Measurements from ENCODE around the gene FBXO21.
"Not testable (repeated sequence)": the region's sequence is repeated elsewhere in the genome, so short reads cannot be mapped to it uniquely, and the experiment has no call there.

FBXO21 gene

DNA sequence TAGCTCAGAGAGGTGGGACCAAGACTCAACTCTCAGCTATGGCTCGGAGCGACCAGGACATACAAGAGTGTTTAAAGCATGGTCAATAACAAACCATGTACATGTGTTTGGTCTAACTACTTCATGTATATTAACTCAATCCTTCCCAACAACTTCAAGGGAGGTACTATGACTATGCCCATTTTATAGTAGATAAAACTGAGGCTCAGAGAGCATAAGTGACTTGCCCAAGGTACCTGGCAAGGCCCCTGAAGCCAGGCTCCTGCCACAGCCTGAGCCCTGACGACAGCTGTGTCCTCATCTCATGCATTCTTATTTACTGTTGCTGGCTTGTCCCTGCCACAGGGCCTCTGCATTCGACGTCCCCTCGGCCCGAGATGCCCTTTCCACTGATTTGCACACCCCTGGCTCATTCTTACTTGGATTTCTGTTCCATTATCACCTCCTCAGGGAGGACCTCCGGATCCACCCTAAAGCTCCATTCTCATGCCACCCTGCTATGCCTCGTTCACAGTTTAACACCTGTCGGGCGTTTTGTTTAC is 93.7 kb downstream of the FBXO21 start:
- peaks cover 18 to 35% (median 25%) of the 10 kb centered on the region in 11 experiments for H3K27me3 ChIP-seq

DNA sequence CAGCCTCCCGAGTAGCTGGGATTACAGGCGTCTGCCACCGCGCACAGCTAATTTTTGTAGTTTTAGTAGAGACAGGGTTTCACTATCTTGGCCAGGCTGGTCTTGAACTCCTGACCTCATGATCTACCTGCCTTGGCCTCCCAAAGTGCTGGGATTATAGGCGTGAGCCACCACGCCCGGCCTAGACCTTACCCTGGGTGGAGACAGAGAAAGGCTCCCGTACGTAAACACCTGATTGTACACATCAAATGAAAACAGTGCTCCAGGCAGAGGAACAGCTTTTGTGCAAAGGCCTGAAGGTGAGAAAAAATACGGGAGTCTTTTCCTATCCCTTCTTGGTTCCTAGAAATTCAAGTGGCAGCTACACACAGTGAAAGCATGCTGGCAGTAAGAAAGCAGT is 95.1 kb downstream of the FBXO21 start:
- H3K9ac ChIP-seq; H3K9me3 ChIP-seq (replicated peaks in 1 of 11); H3K4me2 ChIP-seq; H3K4me3 ChIP-seq; H3K27ac ChIP-seq: not testable (repeated sequence)
- Histone ChIP-seq H4K20me1 (peaks cover 17 to 79% (median 40%) of the 10 kb centered on the region in 11 experiments; a peak in 17 of 22 replicates), H3K27me3 (peaks cover 18 to 35% (median 25%) of the 10 kb centered on the region in 11 experiments), H3K4me1 (peaks cover 27 to 63% (median 45%) of the 10 kb centered on the region in 10 experiments), H3K36me3 (peaks cover 0 to 21% (median 0%) of the 10 kb centered on the region in 11 experiments; a peak in 4 of 22 replicates)

More for the DNA sequence above, 93.7 kb downstream of the FBXO21 start:
- H3K27ac ChIP-seq, result no peak overlapping the region
- H3K4me3 ChIP-seq, result no peak overlapping the region; a peak in 1 of 20 replicates
- peak overlapping the region in 1 of 11 experiments; percentile 7; a peak in 2 of 22 replicates for H3K9ac ChIP-seq
- no peak for TF ChIP-seq Cebpa-rat (IDR thresholded peaks at IDR 0.05)
- no peaks in the 10 kb centered on the region for H3K9me3 ChIP-seq (replicated peaks in 1 of 11)
- H3K4me2 ChIP-seq, result peak overlapping the region; percentile 80 to 99 (median 97); a peak in 20 of 22 replicates
- peaks cover 0 to 15% (median 0%) of the 10 kb centered on the region in 11 experiments; a peak in 4 of 22 replicates for H3K36me3 ChIP-seq
- H3K4me1 ChIP-seq, result peaks cover 41 to 74% (median 58%) of the 10 kb centered on the region in 10 experiments
- peaks cover 17 to 66% (median 40%) of the 10 kb centered on the region in 11 experiments; a peak in 17 of 22 replicates for H4K20me1 ChIP-seq

DNA sequence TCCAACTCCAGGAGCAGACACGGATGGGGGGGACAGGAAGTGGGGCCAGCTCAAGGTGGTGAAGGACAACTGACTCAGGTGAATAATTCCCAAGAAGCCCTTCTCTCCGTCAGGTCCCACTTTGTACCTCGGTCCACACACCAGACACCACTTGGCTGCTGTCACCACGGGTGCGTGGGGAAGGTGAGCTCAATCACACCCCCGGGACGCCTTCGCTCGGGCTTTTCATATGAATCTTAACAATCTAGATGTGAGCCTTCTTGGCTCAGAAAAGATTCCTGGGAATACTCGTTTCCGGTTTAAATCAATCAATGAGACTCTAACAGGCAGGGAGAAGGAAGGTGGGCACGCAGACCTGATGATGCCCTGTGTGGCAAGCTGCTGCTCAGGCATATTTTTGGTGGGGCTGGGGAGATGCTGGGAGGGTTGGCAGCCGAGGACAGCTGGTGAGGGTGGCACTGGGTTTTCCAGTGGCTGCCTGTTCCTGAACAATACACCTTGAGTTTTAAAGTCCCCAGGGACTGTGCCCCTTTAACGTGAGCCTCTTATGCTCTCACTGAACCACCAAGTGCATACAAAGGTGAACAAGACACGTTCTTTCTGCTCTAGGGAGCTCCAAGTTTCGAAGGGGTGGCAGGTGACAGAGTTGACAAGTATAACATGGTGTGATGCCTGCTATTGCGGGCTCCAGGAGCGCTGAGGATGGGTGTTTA is 96.2 kb downstream of the FBXO21 start:
- Histone ChIP-seq H3K4me3 (no peak overlapping the region), H3K27me3 (peaks cover 18 to 29% (median 25%) of the 10 kb centered on the region in 11 experiments), H3K9ac (no peak overlapping the region), H3K4me2 (no peak overlapping the region), H3K36me3 (peaks cover 0 to 28% (median 0%) of the 10 kb centered on the region in 11 experiments; a peak in 4 of 22 replicates), H4K20me1 (peaks cover 17 to 88% (median 40%) of the 10 kb centered on the region in 11 experiments; a peak in 17 of 22 replicates), H3K27ac (no peak overlapping the region), H3K9me3 (replicated peaks in 1 of 11) (peaks cover 14 to 18% (median 17%) of the 10 kb centered on the region in 11 experiments), H3K4me1 (peaks cover 18 to 56% (median 37%) of the 10 kb centered on the region in 10 experiments)
- no peak for TF ChIP-seq Cebpa-rat (IDR thresholded peaks at IDR 0.05)

DNA sequence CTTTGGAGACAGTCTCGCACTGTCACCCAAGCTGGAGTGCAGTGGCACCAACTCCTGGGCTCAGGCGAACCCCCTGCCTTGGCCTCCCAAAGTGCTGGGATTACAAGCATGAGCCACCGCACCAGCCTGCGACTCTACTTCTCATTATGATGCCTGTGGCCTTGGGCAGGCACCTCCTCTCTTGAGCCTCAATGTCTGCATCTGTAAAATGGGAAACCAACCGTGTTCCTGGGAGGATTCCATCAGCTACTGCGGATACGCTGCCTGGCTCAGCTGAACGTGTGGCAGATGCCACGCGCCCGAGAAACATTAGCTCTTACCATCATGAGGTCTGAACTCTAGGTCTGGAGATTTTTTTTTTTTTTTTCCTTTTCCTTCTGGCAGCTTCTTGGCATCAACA is 96.8 kb downstream of the FBXO21 start:
- H3K27me3 ChIP-seq, result peaks cover 12 to 23% (median 18%) of the 10 kb centered on the region in 11 experiments
- peak overlapping the region in 8 of 11 experiments; percentile 5 to 57 (median 45); a peak in 11 of 22 replicates for H3K4me2 ChIP-seq
- no peak overlapping the region for H3K4me3 ChIP-seq
- H3K9me3 ChIP-seq (replicated peaks in 1 of 11), result peaks cover 17 to 22% (median 20%) of the 10 kb centered on the region in 11 experiments
- peaks cover 17 to 93% (median 37%) of the 10 kb centered on the region in 11 experiments; a peak in 17 of 22 replicates for H4K20me1 ChIP-seq
- H3K9ac ChIP-seq, result no peak overlapping the region
- TF ChIP-seq Cebpa-rat (IDR thresholded peaks at IDR 0.05), result no peak
- H3K4me1 ChIP-seq, result peaks cover 18 to 49% (median 32%) of the 10 kb centered on the region in 10 experiments
- peaks cover 0 to 28% (median 0%) of the 10 kb centered on the region in 11 experiments; a peak in 4 of 22 replicates for H3K36me3 ChIP-seq
- H3K27ac ChIP-seq, result no peak overlapping the region

DNA sequence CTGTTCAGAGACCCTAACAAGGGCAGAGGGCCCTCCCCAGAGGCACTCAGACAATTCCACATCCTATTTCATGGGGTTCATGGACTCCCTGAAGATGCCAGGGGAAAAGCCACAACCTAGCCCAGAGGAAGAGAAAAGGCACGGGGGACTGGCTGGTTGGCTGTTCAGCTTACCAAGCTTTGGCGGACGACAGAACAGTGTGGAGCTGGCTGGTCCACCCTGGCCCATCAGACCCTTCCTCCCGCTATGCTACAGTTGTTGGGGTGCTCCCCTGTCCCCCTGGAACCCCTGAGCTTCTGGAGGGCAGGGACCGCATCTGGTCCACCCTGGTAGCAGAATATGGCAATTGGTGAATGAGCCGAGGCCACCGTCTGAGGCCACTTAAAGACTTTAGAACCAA is 97.4 kb downstream of the FBXO21 start:
- Histone ChIP-seq H3K36me3 (peaks cover 0 to 28% (median 0%) of the 10 kb centered on the region in 11 experiments; a peak in 4 of 22 replicates), H3K9me3 (replicated peaks in 1 of 11) (peaks cover 17 to 22% (median 20%) of the 10 kb centered on the region in 11 experiments), H3K9ac (peak overlapping the region in 2 of 11 experiments; percentile 18 to 24; a peak in 1 of 22 replicates), H4K20me1 (peaks cover 15 to 94% (median 33%) of the 10 kb centered on the region in 11 experiments; a peak in 17 of 22 replicates), H3K27me3 (peaks cover 7 to 18% (median 13%) of the 10 kb centered on the region in 11 experiments), H3K4me1 (peaks cover 14 to 44% (median 26%) of the 10 kb centered on the region in 10 experiments), H3K4me3 (no peak overlapping the region), H3K4me2 (peak overlapping the region in 9 of 11 experiments; percentile 5 to 57 (median 44); a peak in 16 of 22 replicates), H3K27ac (no peak overlapping the region)
- no peak for TF ChIP-seq Cebpa-rat (IDR thresholded peaks at IDR 0.05)

DNA sequence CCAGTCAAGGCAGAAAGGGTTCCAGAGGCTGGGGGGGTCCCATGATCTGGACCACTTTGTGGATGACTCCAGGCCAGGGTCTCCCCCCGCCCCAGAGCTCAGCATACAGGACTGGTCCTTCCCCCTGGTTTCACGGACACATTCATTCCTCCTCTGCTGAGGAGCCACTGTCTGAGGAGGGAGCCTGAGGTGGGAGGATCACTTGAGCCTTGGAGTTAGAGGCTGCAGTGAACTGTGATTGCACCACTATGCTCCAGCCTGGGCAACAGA is 97.8 kb downstream of the FBXO21 start:
- peaks cover 17 to 22% (median 20%) of the 10 kb centered on the region in 11 experiments for H3K9me3 ChIP-seq (replicated peaks in 1 of 11)
- TF ChIP-seq Cebpa-rat (IDR thresholded peaks at IDR 0.05), result no peak
- H3K27ac ChIP-seq, result no peak overlapping the region
- peaks cover 9 to 39% (median 23%) of the 10 kb centered on the region in 10 experiments for H3K4me1 ChIP-seq
- H4K20me1 ChIP-seq, result peaks cover 14 to 94% (median 33%) of the 10 kb centered on the region in 11 experiments; a peak in 17 of 22 replicates
- peak overlapping the region in 5 of 11 experiments; percentile 30 to 57 (median 46); a peak in 8 of 22 replicates for H3K4me2 ChIP-seq
- peaks cover 0 to 28% (median 0%) of the 10 kb centered on the region in 11 experiments; a peak in 4 of 22 replicates for H3K36me3 ChIP-seq
- H3K27me3 ChIP-seq, result peaks cover 3 to 13% (median 8%) of the 10 kb centered on the region in 11 experiments; a peak in 19 of 22 replicates
- no peak overlapping the region for H3K9ac ChIP-seq
- no peak overlapping the region for H3K4me3 ChIP-seq

All from BLaER1 treated with 17β-estradiol and CSF1 and Interleukin-3, amounts not matched to agents 10 nM and 100 nM (cell line).